ENCODE measurements around the gene SEC14L1.

- TF ChIP-seq CTCF (IDR thresholded peaks at IDR 0.05; ENCODE audit: low read length) (no peak), EZH2phosphoT487 (IDR thresholded peaks at IDR 0.05; ENCODE audit: low read length) (no peak)
Observed at GRCh38 chr17:77178563-77178962, 37.8 kb downstream of the SEC14L1 start.
